SIG-M5 (cell line): ENCODE results near the gene IFITM10.
"Not testable (repeated sequence)": the region's sequence is repeated elsewhere in the genome, so short reads cannot be mapped to it uniquely, and the experiment has no call there.

Experiments used
- DNase-seq: peaks from one replicate; lab custom pipeline; 2025; lab: John Stamatoyannopoulos, UW

The IFITM10 gene

GRCh38 chr11:1777737-1778136, 27.3 kb upstream of the IFITM10 start:
- DNase-seq, result no peak

DNA sequence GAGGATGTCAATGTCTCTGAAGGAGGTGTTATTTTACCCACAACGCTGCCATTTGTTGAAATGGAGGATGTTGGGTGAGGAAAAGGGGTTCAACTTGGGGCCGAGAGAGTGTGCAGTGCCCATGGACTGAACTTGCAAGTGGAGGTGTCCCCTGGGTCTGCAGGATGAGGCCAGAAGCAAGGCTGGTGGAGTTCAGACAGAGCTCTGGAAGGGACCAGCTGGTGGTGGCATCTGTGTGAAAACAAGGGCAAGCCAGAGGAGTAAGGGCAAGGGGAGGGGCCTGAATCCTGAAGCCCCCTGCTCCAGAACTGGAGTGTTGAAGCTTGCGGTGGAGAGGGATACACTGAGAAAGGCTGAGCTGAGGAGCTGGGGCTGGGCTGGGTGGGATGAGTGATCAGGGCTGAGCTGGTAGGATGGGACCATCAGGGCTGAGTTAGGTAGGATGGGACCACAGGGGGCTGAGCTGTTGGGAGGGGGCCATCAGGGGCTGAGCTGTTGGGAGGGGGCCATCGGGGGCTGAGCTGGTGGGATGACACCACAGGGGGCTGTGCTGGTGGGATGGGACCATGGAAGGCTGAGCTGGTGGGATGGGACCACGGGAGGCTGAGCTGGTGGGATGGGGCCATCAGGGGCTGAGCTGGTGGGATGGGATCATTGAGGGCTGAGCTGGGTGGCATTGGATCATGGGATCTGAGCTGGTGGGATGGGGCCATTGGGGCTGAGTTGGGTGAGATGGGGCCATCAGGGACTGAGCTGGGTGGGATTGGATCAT, 26.7 kb upstream of the IFITM10 start:
- DNase-seq, result no peak

- DNase-seq, result no peak
These were observed 26.0 kb upstream of the IFITM10 start for GRCh38 chr11:1776331-1776851.

GRCh38 chr11:1774886-1775285, 24.5 kb upstream of the IFITM10 start:
- no peak for DNase-seq

DNA sequence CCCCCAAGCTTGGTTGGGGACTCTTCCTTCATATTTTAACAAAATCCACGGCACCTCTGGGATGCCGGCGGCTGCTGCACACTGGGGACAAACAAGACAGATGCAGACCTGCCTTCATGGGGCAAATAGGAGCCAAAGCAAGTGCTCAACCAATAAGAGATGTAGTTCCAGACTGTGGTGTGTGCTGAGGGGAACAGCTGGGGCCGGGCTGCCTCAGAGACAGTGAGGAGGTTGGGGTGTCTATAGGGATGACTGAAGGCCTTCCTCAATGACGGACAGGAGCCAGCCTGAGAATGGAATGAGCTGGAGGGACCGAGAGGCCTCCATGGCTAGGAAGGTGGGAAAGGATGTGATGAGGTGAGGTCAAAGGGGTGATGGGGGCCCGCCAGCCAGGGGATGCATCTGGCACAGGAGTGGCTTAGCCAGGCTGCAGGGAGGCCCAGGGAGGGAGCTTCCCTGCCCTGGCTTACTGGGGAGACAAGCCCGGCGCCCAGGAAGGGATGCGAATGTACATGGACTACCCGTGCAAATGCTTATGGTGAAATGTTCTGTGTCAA, 23.7 kb upstream of the IFITM10 start:
- no peak for DNase-seq

GRCh38 chr11:1773131-1773993, 23.0 kb upstream of the IFITM10 start:
- DNase-seq, result no peak

DNA sequence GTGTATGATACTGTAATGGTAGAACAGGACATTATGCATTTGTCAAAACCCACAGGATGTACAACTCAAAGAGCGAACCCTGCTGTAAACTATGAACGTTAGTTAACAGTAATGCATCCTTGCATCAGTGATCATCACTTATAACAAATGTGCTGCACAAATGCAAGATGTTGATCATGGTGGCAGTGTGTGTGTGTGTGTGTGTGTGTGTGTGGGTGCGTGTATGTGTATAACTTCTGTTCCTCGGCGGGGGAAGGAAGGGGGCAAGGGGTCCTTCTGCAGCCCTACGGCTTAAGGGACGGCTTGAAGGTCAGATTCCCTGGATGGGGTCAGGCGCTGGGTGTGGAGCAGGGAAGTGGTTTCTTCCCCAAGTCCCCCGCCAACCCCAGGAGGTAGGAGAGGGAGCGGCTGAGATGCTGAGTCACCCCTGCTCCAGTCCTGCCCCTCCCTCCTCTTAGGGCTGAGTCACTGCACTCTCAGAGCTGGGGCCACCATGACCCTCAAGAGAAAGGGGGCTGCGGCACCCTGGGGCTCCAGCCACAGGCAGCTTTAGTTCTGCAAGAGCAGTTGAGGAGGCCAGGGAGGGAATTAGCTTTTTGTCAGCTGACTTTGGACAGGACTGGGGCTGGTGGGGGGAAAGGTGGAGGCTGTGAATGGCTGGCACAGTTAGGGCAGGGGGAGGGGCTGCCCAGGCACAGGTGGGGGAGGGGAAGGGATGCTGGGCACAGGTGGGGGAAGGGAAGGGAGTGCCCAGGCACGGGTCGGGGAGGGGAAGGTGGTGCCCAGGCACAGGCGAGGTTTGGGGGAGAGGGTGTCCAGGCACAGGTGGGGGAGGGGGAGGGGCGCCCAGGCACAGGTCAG, 22.1 kb upstream of the IFITM10 start:
- peak; percentile 70 for DNase-seq

GRCh38 chr11:1771700-1772099, 21.3 kb upstream of the IFITM10 start:
- DNase-seq, result peak; percentile 11

GRCh38 chr11:1771273-1771672, 20.9 kb upstream of the IFITM10 start:
- DNase-seq, result no peak

DNA sequence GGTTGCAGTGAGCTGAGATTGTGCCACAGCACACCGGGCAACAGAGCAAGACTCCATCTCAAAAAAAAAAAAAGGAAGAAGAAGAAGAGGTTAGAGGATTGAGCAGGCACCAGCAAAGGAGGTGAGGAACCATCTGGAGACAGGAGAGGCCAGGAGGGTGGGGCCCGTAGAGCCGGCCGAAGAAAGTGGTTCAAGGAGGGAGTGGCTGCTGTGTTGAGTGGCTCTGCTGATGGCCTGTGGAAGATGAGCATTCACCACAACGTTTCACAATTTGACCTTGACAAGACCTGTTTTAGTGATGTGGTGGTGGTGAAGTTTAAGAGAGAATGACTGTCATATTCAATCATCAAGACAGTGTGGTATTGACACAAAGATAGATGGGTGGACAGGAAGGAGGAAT, 20.1 kb upstream of the IFITM10 start:
- DNase-seq, result no peak

DNA sequence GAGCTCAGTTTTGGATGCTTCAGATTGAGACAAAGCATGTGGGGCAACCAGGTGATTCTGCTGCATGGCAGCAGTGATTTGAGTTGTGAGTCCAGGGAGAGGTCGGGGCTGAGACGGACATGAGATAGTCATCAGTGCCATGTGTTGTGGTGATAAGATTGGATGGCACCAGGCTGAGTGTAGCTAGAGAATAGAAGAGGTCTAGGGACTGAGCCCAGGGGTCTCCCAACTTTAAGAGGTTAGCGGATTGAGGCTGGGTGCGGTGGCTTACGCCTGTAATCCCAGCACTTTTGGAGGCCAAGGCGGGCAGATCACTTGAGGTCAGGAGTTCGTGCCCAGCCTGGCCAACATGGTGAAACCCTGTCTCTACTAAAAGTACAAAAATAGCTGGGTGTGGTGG, 19.7 kb upstream of the IFITM10 start:
- no peak for DNase-seq

GRCh38 chr11:1769304-1769936, 19.0 kb upstream of the IFITM10 start:
- DNase-seq, result not testable (repeated sequence)

DNA sequence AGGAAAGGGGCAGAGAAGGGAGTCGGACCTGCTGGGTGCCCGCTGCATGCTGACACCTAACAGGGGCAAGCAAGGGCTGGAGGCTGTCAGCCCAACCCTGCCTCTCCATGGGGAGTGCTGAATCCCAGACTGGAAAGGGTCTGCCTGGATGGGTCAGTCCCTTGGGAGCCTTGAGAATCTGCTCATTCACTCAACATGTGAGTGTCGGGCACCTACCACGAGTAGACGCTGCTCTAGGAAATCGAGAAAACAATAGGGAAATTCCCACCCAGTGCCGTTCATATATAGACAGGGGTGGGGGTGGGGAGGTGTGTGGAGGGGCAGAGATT, 17.7 kb upstream of the IFITM10 start:
- DNase-seq, result no peak

DNA sequence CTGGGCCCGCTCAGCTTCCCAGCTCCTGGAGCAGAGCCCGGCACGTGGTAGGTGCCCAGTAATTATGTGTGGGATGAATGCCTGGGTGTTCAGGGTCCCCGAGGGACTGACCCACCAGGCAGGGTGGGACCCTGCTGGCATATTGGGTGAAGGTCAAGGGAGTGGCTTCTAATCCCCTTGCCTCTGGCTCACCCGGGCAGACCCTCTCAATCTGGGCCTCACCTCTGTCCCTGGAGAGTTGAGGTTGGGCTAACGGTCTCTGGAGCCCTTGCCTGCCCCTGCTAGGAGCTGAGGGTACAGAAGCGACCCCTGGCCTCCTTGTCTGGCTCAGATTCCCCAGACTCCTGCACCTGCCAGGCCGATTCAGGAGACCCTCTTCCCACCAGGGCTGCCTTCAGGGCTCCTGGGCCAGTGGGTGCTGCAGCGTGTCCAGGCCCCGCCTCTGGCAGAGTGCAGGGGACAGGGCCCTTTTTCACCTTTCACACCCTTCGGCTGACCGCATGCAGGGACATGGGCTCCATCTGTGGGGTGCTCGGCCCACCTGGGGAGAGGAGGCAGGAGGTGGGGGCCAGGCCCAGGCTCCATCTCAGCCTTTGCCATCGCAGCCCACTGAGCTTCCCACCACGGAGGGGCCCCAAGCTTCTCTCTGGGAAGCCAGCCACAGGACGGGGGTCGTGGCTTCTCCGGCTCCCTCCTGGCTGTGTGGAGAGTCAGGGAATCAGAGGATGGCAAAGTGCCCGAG, 17.2 kb upstream of the IFITM10 start:
- DNase-seq, result no peak

GRCh38 chr11:1766719-1767398, 16.5 kb upstream of the IFITM10 start:
- no peak for DNase-seq

DNA sequence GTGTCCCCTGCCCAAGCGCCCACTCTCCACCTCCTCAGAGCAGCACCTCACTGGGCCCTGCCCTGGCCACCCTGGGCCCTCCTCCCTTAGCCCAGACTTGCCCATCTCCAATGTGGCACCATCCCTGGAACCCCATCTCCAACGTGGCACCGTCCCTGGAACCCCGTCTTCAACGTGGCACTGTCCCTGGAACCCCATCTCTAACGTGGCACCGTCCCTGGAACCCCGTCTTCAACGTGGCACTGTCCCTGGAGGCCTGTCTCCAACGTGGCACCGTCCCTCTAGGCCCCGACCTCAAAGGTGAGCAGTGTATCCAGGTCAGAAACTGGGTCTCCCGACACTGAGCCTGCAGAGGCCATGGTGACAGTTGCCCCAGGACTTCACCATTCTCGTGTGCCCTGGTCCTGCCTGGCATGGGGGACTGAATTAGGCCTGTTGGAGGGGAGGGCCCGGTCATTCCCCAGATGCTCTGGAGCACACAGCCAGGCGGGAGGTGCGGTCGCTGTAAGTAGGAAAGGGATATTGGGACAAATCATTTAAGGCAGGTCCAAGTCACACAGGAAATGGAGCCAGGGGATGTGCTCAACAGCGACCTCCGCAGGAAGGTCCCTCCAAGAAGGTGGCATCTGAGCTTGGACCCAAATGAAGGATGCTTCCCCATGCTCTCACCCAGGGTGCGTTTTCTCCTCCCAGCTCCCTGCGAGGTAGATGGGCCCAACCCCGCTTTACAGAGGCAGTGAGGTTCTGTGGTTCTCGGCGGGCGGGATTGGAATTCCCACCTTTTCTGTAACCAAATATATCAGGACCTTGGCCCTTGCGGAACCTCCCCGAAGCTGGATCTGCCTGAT, 15.7 kb upstream of the IFITM10 start:
- no peak for DNase-seq

- DNase-seq, result no peak
These were observed 13.6 kb upstream of the IFITM10 start, which contains the start of gene CTSD for GRCh38 chr11:1763796-1764661. TSS of gene CTSD (minus strand) at chr11:1763927. CDS start at chr11:1763859, 68 bp downstream.

GRCh38 chr11:1763336-1763795, 13.0 kb upstream of the IFITM10 start:
- DNase-seq, result no peak
